ENCODE measurements around the gene ZNF684. TPM values are rescaled to one million over a fixed set of nuclear protein-coding genes. Genes with fewer than 3 reads are reported as not detected.

ZNF684 gene
- total RNA-seq, 8 experiments from 2014 or later, result 0.97 to 8.0 (median 5.6) TPM

- H3K4me1 ChIP-seq (replicated peaks in 1 of 2), result no peaks in the 10 kb centered on the region
- 20 to 90% (median 63%) methylated on average over 1 to 2 of the region's 2 CpGs; no CpG with 5 or more reads in 3 of the 10 experiments for WGBS, 10 experiments
- H3K27ac ChIP-seq, result no peak overlapping the region
- ATAC-seq (replicated peaks in 6 of 8), result no peak
- H3K4me3 ChIP-seq, result no peak overlapping the region
- in situ Hi-C loops (cut with MboI; ENCODE audit: low pct_unique_long_range_greater_than_20kb in 2 of 9, low sequenced_read_pairs in 9 of 9, unreplicated experiment in 9 of 9), result no loop called here
Measured at GRCh38 chr1:40588586-40588985, 57.1 kb downstream of the ZNF684 start.

GRCh38 chr1:40592107-40592803 lies 60.8 kb downstream of the ZNF684 start:
- peak in 4 of 8 experiments; percentile 56 to 90 (median 76) for ATAC-seq (replicated peaks in 6 of 8)
- in situ Hi-C loops (cut with MboI; ENCODE audit: low pct_unique_long_range_greater_than_20kb in 2 of 9, low sequenced_read_pairs in 9 of 9, unreplicated experiment in 9 of 9), result no loop called here
- no peak overlapping the region for H3K27ac ChIP-seq
- H3K4me1 ChIP-seq (replicated peaks in 1 of 2), result no peaks in the 10 kb centered on the region
- no peak overlapping the region for H3K4me3 ChIP-seq
- 3 to 100% (median 57%) methylated on average over 2 to 6 of the region's 6 CpGs for WGBS, 10 experiments

- no peak overlapping the region for H3K4me3 ChIP-seq
- no peak overlapping the region for H3K27ac ChIP-seq
- no peaks in the 10 kb centered on the region for H3K4me1 ChIP-seq (replicated peaks in 1 of 2)
- in situ Hi-C loops (cut with MboI; ENCODE audit: low pct_unique_long_range_greater_than_20kb in 2 of 9, low sequenced_read_pairs in 9 of 9, unreplicated experiment in 9 of 9), result no loop called here
- no peak for ATAC-seq (replicated peaks in 6 of 8)
- WGBS, 10 experiments, result 33 to 100% (median 72%) methylated on average over 1 to 7 of the region's 8 CpGs
Measured at GRCh38 chr1:40593449-40594186, 62.2 kb downstream of the ZNF684 start.

DNA sequence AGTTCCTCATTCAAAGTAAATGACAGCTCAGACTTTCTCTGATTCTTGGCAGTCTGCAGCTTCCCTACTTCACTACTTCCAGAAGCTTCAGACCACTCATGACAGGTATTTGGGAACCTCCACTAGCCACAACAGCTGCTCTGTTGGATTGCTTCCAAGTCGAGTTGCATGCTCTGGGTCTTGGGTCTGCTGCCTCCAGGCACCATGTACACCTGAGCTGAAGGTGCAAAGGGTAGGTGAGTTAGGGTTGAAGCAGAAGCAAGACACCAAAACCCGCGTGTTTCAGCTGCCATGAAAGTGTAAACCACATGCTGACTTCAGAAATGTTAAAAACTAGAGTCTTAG lies 62.7 kb downstream of the ZNF684 start:
- H3K4me3 ChIP-seq, result no peak overlapping the region
- no peak for ATAC-seq (replicated peaks in 6 of 8)
- in situ Hi-C loops (cut with MboI; ENCODE audit: low pct_unique_long_range_greater_than_20kb in 2 of 9, low sequenced_read_pairs in 9 of 9, unreplicated experiment in 9 of 9), result no loop called here
- H3K4me1 ChIP-seq (replicated peaks in 1 of 2), result no peaks in the 10 kb centered on the region
- 20 to 100% (median 40%) methylated on average over 1 to 3 of the region's 3 CpGs; no CpG with 5 or more reads in 3 of the 10 experiments for WGBS, 10 experiments
- no peak overlapping the region for H3K27ac ChIP-seq

- H3K4me1 ChIP-seq (replicated peaks in 1 of 2), result no peaks in the 10 kb centered on the region
- in situ Hi-C loops (cut with MboI; ENCODE audit: low pct_unique_long_range_greater_than_20kb in 2 of 9, low sequenced_read_pairs in 9 of 9, unreplicated experiment in 9 of 9), result no loop called here
- ATAC-seq (replicated peaks in 6 of 8), result no peak
- no peak overlapping the region for H3K4me3 ChIP-seq
- 30 to 82% (median 64%) methylated on average over 1 to 4 of the region's 7 CpGs; no CpG with 5 or more reads in 2 of the 10 experiments for WGBS, 10 experiments
- no peak overlapping the region for H3K27ac ChIP-seq
Measured at GRCh38 chr1:40595623-40596022, 64.2 kb downstream of the ZNF684 start.

Other genes starting within 250 kb of the ZNF684 start
- gene COL9A2, start 214.4 kb upstream of the ZNF684 start, total RNA-seq, result 1 to 10 TPM in 7 of 8 experiments, under 1 TPM in 1; 0.87 to 7.1 (median 1.6) TPM
- 10 to 100 TPM in 7 of 8 experiments, 1 to 10 TPM in 1; 9.6 to 60.9 (median 35.6) TPM for gene SMAP2, start 157.9 kb upstream of the ZNF684 start, total RNA-seq
- gene ZFP69B, start 81.2 kb upstream of the ZNF684 start, total RNA-seq, result 10 to 100 TPM in 3 of 8 experiments, 1 to 10 TPM in 5; 1.9 to 17.6 (median 8.7) TPM
- gene ZFP69, start 54.3 kb upstream of the ZNF684 start, total RNA-seq, result 1 to 10 TPM; 4.8 to 8.5 (median 7.3) TPM
- 10 to 100 TPM in 4 of 8 experiments, 1 to 10 TPM in 4; 7.6 to 16.0 (median 10.7) TPM for gene EXO5, start 22.9 kb upstream of the ZNF684 start, total RNA-seq
- gene RIMS3, start 134.0 kb downstream of the ZNF684 start, total RNA-seq, result 100 to 1,000 TPM in 1 of 8 experiments, 10 to 100 TPM in 4, under 1 TPM in 3; 0.13 to 112 (median 52.3) TPM
- gene NFYC, start 160.1 kb downstream of the ZNF684 start, total RNA-seq, result 10 to 100 TPM; 30.0 to 83.7 (median 65.7) TPM